SW480 (cell line): ENCODE measurements around the gene RAET1L.
A peak's percentile ranks its signal among the peaks of the same experiment; 100 is the strongest.
"Not testable (repeated sequence)": the region's sequence is repeated elsewhere in the genome, so short reads cannot be mapped to it uniquely, and the experiment has no call there.

Source experiments
- DNase-seq: peaks from one replicate; pipeline ENCODE4 v3.0.0-alpha.2; 2016; ENCODE audit warnings: low spot score

Gene RAET1L

DNA sequence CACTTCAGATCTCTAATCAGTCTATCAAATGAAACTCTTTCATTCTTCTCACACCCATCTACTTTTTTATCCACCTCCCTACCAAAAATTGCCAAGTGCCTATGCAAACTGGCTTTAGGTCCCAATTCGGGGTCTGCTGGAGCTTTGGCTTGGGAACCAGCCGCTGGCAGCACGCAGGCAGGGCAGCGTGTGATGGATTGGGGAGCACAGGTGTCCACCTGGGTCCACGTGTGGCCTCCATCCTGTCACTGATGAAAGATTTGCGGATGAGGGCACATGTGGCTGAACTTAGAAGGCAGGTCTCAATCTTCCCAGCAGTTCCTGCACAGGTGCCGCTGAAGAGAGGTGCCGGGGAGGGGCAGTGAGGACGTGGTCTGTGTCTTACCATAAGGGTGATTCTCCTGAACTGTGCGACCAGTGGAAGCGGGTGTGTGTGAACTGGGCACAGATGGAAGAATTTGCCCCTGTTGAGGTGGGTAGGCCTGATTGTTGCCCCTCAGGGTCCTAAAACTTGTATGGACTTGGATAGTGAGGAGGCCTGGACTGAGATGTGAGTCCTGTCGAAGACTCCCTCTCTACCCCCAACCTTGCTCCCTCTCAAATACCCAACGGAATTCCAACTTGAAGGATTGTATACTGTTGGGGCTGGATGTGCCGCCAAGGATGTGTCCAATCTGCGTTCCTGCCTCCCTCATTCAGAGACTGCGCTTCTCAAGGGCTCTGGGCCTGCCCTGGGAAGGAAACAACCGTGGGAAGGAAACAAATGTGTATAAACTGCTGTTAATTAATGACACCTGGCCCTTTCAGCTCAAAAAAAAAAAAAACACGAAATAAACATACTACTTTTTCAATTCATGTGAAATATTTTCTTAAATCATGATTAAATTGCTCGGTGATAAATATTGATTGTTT lies 18.4 kb upstream of the RAET1L start:
- DNase-seq, result no peak

DNA sequence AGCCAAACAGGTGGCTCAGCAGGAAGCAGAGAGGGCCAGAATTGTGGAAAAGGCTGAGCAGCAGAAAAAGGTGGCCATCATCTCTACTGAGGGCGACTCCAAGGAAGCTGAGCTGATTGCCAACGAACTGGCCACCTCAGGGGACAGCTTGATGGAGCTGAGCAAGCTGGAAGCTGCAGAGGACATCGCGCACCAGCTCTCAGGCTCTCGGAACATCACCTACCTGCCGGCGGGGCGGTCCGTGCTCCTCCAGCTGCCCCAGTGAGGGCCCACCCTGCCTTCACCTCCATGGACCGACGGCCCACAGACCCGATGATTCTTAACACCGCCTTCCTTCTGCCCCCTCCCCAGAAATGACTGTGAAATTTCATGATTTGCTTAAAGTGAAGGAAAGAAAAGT lies 17.8 kb upstream of the RAET1L start:
- no peak for DNase-seq

- no peak for DNase-seq
Observed at GRCh38 chr6:150038202-150039062, 13.1 kb upstream of the RAET1L start.

DNA sequence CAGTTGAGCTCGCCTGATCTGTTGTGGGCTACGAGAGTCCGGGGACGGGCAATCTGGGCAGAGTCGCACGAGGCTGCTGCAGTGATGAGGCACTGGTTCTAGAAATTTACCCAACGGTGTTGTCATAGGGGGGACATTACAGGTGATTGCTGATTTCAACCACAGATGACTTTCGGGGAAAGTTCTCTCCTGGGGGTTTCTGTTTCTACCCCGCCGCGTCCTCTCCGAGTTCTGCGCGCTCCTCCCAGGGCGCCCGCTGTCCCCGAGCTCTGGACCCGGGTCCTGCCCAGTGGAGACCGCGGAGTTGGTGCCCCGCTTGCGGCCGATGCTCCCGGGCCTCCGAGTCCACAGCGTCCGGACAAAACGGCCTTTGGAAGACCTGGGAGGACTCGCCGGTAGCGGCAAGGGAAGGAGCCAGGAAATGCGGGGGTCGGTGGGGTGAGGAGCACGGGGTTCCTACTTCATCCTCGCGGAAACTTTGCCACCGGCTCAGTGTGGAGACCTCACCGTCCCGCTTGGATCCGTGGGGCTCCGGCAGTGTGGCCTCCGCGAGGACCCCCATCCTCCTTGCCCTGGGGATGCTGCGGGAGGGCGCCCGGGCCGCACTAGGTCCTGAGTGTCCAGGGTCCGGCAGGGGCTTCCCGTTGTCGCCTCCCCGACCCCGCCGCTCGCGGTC lies 12.3 kb upstream of the RAET1L start:
- no peak for DNase-seq

DNA sequence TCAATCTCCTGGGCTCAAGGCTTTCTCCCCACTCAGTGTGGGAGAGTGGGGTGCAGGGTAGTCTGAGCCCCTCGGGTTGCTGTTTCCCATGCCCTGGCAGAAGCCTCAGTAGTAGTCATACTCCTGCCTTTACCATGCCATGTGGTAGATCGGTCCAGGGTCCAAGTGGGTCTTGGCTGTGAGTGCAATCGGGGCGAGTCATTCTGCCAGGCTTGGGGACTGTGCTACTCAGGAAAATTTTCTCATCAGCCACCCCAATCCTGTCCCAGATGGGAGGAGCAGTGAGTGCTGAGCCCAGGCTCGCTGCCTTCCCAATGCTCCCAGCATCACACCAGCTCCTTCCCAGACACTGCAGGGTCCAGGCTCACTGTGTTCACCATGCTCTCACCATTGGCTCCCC lies 10.7 kb upstream of the RAET1L start:
- no peak for DNase-seq

GRCh38 chr6:150033207-150033771 lies 8.0 kb upstream of the RAET1L start:
- no peak for DNase-seq

DNA sequence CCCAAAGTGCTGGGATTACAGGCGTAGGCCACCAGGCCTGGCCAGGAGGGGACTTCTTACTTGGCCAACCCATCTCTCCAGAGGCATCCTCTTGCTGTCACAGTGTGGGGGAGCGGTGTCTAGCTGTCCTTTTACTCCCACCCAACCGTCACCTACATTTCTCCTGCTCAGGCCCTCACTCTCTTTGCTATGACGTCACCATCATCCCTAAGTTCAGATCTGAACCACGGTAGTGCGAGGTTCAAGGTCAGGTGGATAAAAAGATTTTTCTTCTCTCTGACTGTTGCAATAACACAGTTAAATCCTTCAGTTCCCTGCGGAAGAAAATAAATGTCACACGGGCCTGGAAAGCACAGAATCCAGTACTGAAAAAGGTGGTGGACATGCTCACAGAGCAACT lies 7.3 kb upstream of the RAET1L start:
- no peak for DNase-seq

- no peak for DNase-seq
Observed at GRCh38 chr6:150030611-150031010, 5.3 kb upstream of the RAET1L start.

- DNase-seq, result no peak
Observed at GRCh38 chr6:150029749-150030148, 4.4 kb upstream of the RAET1L start.

DNA sequence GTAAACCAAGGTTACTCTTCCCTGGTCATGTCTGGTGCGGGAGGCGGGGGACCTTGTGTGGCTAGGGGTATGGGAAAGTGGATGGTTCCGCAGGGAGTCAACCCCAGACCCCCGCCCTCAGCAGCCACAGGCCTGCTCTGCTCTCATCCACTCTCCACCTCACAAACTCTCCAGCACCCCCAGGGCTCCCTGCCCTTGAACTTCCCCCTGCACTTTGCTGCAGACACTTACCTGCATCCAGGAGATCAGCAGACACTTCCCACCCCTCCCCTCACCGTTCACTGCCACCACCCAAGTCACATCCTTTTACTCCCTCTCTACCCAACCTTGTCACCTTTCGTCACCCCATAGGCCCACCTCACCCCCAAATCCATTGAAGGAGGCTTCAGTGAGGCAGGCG lies 3.9 kb upstream of the RAET1L start:
- no peak for DNase-seq

DNA sequence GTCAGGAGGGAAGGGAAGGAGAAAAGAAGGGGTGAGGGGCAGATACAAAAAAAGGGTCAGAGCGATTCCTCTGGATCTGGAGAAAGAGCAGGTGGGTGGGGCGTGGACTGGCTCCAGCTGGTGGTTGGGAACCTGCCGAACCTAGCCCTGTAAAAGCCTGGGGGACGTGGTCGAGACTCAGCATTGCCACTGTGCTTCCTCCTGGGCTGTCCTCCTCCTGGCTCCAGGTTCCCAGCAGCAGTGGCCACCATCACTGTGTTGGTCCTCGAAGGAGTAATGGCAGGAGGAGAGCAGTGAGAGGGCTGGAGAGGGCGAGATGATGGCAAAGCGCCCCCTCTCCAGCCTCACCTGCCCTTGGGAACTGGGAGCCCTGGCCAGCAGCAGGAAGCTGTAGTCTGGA lies 3.5 kb upstream of the RAET1L start:
- no peak for DNase-seq

DNA sequence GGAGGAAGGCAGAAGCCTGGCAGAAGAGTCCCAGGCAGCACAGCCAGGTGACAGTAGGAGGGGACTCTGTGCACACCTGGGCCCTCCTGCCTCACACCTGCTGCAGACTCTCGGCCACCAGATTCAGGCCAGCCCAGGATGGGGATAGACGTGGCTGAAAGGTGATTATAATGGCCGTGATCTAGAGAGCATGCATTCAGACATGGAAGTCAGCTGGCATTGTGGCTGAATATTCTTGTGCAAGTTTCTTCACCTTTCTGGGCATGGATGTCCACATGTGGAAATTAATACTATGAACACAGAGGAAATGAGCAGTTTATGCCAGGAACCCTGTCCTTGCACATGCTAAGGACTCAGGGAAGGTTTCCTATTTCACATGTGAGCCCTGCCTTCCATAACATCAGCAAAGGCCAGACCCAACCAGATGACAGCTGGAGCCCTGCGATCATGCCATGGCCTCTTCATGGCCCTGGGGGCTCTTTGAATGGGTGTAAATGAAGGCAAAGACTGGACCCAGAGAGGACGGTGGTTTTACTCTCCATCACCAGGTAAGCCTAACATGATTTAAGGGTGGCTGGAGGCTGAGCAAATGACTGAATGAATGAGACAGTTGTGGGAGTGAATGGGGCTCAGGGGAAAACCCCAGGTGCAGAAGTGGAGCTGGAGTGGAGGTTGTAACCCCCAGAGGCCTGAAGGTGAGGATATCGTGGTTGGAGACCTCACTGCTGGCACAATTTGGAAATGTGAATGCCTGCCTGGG lies 2.7 kb upstream of the RAET1L start:
- DNase-seq, result no peak

DNA sequence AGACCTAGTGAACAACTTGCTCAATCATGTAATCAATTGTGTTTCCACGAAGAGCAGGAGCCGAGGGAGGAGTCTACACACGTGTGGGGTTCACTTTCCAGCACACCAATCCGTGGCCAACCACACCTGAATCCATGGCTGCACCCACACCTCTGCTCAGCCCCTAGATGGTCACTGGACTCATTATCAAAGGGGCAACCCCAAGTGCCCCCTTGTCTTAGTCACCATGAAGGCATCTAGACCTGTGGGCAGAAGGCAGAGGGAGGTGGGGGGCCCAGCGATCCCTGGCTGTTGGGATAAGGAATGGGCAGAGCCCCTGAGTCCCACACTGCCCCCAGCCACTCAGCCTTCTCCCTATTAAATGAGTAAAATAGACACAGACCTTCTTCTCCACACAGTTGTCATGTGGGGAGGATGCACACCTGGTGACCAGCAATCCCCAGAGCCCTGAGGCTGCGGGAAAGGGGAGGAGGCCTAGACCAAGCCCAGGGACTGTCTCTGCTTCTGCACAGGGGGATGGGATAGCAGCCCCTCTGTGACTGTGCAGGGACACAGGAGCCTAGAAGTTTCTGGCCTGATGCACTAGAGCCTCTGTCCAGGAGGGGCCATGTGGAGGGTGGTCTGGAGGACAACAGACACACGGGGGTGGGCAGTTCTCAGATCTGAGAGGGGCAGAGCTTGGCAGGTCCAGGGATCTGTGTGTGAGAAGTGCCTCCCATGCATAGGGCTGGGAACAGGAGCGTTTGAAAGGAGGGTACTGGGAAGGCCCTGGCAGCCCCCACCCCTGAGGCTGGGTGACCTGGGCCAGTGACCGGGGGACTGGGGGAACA lies 1.9 kb upstream of the RAET1L start:
- DNase-seq, result no peak

- DNase-seq, result no peak
Observed at GRCh38 chr6:150024646-150025155, 631 bp downstream of the RAET1L start.

DNA sequence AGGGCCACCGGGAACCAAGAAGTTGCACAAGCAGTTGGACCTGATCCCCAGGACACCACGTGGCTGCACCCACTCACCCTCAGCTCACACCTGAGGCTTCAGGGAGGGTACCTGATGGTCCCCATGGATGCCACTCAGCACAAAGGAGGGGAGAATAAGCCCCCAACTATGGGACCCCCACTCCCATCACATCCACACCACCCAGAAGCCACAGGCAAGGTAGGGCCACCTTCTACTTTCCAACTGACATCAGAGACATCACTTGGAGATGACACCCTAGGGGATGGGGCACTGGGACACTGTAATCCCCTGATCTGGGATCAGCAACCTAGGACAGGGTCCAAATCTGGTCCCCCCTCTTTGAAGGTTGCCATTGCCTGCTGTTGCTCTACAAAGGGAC lies 1.3 kb downstream of the RAET1L start:
- not testable (repeated sequence) for DNase-seq

GRCh38 chr6:150021870-150022269 lies 3.5 kb downstream of the RAET1L start:
- not testable (repeated sequence) for DNase-seq

GRCh38 chr6:150018846-150019580 lies 6.3 kb downstream of the RAET1L start:
- DNase-seq, result no peak

DNA sequence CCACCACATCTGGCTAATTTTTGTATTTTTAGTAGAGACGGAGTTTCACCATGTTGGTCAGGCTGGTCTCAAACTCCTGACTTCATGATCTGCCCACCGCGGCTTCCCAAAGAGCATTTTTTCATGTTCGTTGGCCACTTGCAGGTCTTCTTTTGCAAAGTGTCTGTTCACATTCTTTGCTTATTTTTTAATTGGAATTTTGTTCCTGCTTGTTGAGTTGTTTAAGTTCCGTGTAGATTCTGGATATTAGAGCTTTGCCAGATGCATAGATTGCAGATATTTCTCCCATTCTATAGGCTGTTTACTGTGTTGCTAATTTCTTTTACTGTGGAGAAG lies 8.2 kb downstream of the RAET1L start:
- DNase-seq, result not testable (repeated sequence)

- peak; percentile 64 for DNase-seq
Observed at GRCh38 chr6:150016324-150017185, 8.8 kb downstream of the RAET1L start.
